Tibial nerve (tissue), 4 donors: Measurements from ENCODE around the gene RACK1. TPM values are rescaled to one million over a fixed set of nuclear protein-coding genes. Genes with fewer than 3 reads are reported as not detected.

Experiments used
- DNase-seq, 2 donors: peaks; one replicate each; pipeline ENCODE4 v3.0.0-alpha.2; 2019; ENCODE audit warnings: low spot score in 2 of 2
- H3K27ac ChIP-seq, 4 donors: fragments of 200-600 bp; sonication (generic) in 3 of 4; one replicate each; pipeline ENCODE4 v1.5.1; 2017 to 2019; ENCODE audit warnings: mild to moderate bottlenecking in 1 of 4
- H3K27me3 ChIP-seq, 2 donors: fragments of 200-600 bp; sonication (generic) in 1 of 2; one replicate each; pipeline versions ENCODE4 v1.5.1 to v1.6.0; 2017 to 2019
- H3K36me3 ChIP-seq, 3 donors: fragments of 200-600 bp; sonication (generic); one replicate each; pipeline ENCODE4 v1.5.1; 2018 to 2019
- H3K4me1 ChIP-seq, 4 donors: fragments of 200-600 bp; sonication (generic) in 3 of 4; one replicate each; pipeline ENCODE4 v1.5.1; 2017 to 2019
- H3K4me3 ChIP-seq, 4 donors: fragments of 200-600 bp; sonication (generic) in 3 of 4; one replicate each; pipeline ENCODE4 v1.5.1; 2017 to 2019; ENCODE audit warnings: mild to moderate bottlenecking in 1 of 4, moderate library complexity in 1 of 4
- H3K9me3 ChIP-seq, 4 donors: fragments of 200-600 bp; sonication (generic) in 3 of 4; one replicate each; pipeline ENCODE4 v1.5.1; 2017 to 2019
- EP300 ChIP-seq, 2 donors: sonication (generic); formaldehyde crosslinking; IDR thresholded peaks; one replicate each; pipeline ENCODE4 v1.6.1; 2017; ENCODE audit warnings: antibody characterized with exemption in 2 of 2, mild to moderate bottlenecking in 1 of 2
- POLR2A ChIP-seq, 2 donors: fragments of 450-650 bp; IDR thresholded peaks; one replicate each; pipeline ENCODE4 v1.6.1; 2017; ENCODE audit warnings: antibody characterized with exemption in 2 of 2, mild to moderate bottlenecking in 2 of 2, moderate library complexity in 2 of 2
- WGBS, 2 donors: methylation state at CpG; one replicate each; pipeline ENCODE4 v1.1.5; 2018; 5-methylcytosine and 5-hydroxymethylcytosine counted together
- total RNA-seq, 4 donors: library from RNA; depleted of rRNA; stranded (reverse); fragments of >200 nt; gene quantifications; one replicate each; pipeline ENCODE4 v1.1.0, GENCODE V29; 2016
- TF ChIP-seq, protein P1 (sequence below), 5 experiments: fragments of 200-600 bp in 3 of 5; fragments of 450-650 bp in 2 of 5; sonication (generic) in 3 of 5; IDR thresholded peaks; one replicate each; pipeline ENCODE4 v1.5.1; 2016 to 2019; ENCODE audit warnings: antibody characterized with exemption in 5 of 5, mild to moderate bottlenecking in 3 of 5, moderate library complexity in 2 of 5

RACK1 gene
- total RNA-seq, 4 donors from 2014 or later: 1,722 to 2,174 (median 1,870) TPM

GRCh38 chr5:181255836-181256578 is 12.3 kb upstream of the RACK1 start:
- Histone ChIP-seq H3K4me3 (no peak overlapping the region), H3K36me3 (peaks cover 0 to 22% (median 0%) of the 10 kb centered on the region in 3 donors), H3K4me1 (peaks cover 0 to 96% (median 37%) of the 10 kb centered on the region in 4 donors), H3K27ac (no peak overlapping the region), H3K9me3 (no peaks in the 10 kb centered on the region), H3K27me3 (no peaks in the 10 kb centered on the region)
- 73 to 77% methylated on average over 7 of the region's 7 CpGs for WGBS, 2 donors
- TF ChIP-seq EP300 (IDR thresholded peaks at IDR 0.05): no peak
- no peak for TF ChIP-seq POLR2A (IDR thresholded peaks at IDR 0.05)
- TF ChIP-seq, protein P1, sequence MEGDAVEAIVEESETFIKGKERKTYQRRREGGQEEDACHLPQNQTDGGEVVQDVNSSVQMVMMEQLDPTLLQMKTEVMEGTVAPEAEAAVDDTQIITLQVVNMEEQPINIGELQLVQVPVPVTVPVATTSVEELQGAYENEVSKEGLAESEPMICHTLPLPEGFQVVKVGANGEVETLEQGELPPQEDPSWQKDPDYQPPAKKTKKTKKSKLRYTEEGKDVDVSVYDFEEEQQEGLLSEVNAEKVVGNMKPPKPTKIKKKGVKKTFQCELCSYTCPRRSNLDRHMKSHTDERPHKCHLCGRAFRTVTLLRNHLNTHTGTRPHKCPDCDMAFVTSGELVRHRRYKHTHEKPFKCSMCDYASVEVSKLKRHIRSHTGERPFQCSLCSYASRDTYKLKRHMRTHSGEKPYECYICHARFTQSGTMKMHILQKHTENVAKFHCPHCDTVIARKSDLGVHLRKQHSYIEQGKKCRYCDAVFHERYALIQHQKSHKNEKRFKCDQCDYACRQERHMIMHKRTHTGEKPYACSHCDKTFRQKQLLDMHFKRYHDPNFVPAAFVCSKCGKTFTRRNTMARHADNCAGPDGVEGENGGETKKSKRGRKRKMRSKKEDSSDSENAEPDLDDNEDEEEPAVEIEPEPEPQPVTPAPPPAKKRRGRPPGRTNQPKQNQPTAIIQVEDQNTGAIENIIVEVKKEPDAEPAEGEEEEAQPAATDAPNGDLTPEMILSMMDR (IDR thresholded peaks at IDR 0.05): no peak
- DNase-seq: no peak

- TF ChIP-seq EP300 (IDR thresholded peaks at IDR 0.05) (no peak), POLR2A (IDR thresholded peaks at IDR 0.05) (no peak)
- TF ChIP-seq, protein P1 (IDR thresholded peaks at IDR 0.05): no peak
- no peaks in the 10 kb centered on the region for H3K9me3 ChIP-seq
- WGBS, 2 donors: 35 to 59% methylated on average over 1 of the region's 1 CpG
- no peak for DNase-seq
- no peak overlapping the region for H3K4me3 ChIP-seq
- no peaks in the 10 kb centered on the region for H3K27me3 ChIP-seq
- H3K36me3 ChIP-seq: peaks cover 0 to 22% (median 0%) of the 10 kb centered on the region in 3 donors
- no peak overlapping the region for H3K27ac ChIP-seq
- H3K4me1 ChIP-seq: peaks cover 0 to 100% (median 41%) of the 10 kb centered on the region in 4 donors
Measured at GRCh38 chr5:181255276-181255675, 11.6 kb upstream of the RACK1 start.

- H3K36me3 ChIP-seq: peaks cover 0 to 7% (median 0%) of the 10 kb centered on the region in 3 donors
- H3K27ac ChIP-seq: peak overlapping the region; percentile 46 to 99 (median 98)
- WGBS, 2 donors: 29 to 33% methylated on average over 4 of the region's 4 CpGs
- DNase-seq: no peak
- peak overlapping the region; percentile 69 to 91 (median 82) for H3K4me3 ChIP-seq
- H3K27me3 ChIP-seq: no peaks in the 10 kb centered on the region
- H3K4me1 ChIP-seq: peaks cover 3 to 73% (median 47%) of the 10 kb centered on the region in 4 donors
- H3K9me3 ChIP-seq: no peaks in the 10 kb centered on the region
- TF ChIP-seq, protein P1 (IDR thresholded peaks at IDR 0.05): no peak
- no peak for TF ChIP-seq POLR2A (IDR thresholded peaks at IDR 0.05)
- TF ChIP-seq EP300 (IDR thresholded peaks at IDR 0.05): no peak
Measured at GRCh38 chr5:181248277-181248676, 4.6 kb upstream of the RACK1 start.

DNA sequence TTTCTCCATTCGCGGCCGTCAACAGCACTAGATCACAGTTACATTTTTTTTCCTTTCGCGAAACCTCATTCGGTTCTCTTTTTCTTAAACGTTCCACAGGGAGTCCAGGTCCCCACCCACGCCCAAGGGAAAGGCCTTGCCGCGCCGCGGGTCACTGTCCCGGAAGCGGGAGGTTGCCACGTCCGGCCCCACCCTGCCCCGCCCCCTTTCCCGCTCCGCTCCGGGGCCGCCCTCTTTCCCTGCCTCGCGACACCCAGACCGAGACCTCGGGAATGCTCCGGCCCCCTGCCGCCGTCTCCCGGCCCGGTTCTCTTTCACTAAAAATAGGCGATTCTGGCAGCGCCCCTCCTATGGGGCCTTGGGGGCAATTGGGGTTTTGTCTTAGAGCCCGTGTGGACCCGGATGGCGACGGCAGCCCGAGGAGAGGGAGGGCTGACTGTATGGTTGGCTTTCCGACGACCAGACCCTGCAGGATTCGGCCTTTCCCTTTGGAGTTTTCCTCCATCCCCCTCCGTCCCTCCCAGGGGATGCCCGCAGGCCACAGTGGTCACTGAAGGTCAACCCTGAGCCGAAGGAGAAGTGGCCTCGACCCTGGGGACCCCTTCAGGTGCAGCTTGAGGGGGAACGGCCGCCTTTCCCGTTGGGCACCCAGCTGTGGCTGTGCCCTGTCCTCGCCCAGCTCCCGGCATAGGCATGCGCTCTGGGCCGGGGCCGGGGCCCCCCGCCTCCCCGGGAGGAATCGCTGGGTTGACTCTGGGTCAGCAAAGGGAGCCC is 2.8 kb upstream of the RACK1 start:
- TF ChIP-seq, protein P1 (IDR thresholded peaks at IDR 0.05): peak in 2 of 5 experiments; percentile 20 to 23
- peak; percentile 69 to 71 for TF ChIP-seq POLR2A (IDR thresholded peaks at IDR 0.05)
- peak; percentile 71 to 91 for TF ChIP-seq EP300 (IDR thresholded peaks at IDR 0.05)
- peak; percentile 82 to 84 for DNase-seq

More for the DNA sequence above, 2.8 kb upstream of the RACK1 start:
- Histone ChIP-seq H3K36me3 (peaks cover 0 to 9% (median 4%) of the 10 kb centered on the region in 3 donors), H3K9me3 (no peaks in the 10 kb centered on the region), H3K27ac (peak overlapping the region; percentile 94 to 99 (median 98)), H3K4me1 (peaks cover 3 to 69% (median 59%) of the 10 kb centered on the region in 4 donors), H3K4me3 (peak overlapping the region; percentile 69 to 91 (median 82)), H3K27me3 (no peaks in the 10 kb centered on the region)
- WGBS, 2 donors: 0 to 1% methylated on average over 28 to 40 of the region's 55 CpGs
